Measurements from ENCODE around the gene MRPS24.

DNA sequence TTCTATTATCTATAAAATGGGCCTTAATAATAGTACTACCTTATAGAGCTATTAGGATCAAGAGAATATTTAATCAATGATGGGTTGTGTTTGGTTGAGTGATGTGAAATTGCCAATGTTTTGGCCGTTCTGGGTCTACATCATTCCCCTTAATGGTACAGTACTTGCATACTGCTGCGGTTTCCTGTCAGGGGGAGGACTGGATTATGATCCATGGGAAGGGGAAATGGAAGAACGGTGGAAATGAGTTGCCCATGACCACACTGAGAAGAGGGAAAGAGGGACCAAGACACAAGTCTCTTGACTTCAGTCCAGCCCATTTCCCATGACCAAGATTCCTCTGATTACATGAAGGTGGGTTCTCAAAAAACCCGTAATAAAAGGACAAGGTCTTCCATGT, 999 bp upstream of the MRPS24 start:
- no peak for TF ChIP-seq CTCF (IDR thresholded peaks at IDR 0.05)
- no peak for TF ChIP-seq ZNF263 (CRISPR knock-in tag; IDR thresholded peaks at IDR 0.05; ENCODE audit: low read depth)
- TF ChIP-seq, protein P1, sequence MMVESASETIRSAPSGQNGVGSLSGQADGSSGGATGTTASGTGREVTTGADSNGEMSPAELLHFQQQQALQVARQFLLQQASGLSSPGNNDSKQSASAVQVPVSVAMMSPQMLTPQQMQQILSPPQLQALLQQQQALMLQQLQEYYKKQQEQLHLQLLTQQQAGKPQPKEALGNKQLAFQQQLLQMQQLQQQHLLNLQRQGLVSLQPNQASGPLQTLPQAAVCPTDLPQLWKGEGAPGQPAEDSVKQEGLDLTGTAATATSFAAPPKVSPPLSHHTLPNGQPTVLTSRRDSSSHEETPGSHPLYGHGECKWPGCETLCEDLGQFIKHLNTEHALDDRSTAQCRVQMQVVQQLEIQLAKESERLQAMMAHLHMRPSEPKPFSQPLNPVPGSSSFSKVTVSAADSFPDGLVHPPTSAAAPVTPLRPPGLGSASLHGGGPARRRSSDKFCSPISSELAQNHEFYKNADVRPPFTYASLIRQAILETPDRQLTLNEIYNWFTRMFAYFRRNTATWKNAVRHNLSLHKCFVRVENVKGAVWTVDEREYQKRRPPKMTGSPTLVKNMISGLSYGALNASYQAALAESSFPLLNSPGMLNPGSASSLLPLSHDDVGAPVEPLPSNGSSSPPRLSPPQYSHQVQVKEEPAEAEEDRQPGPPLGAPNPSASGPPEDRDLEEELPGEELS (CRISPR knock-in tag; IDR thresholded peaks at IDR 0.05): no peak
- no peak for TF ChIP-seq TEAD4 (CRISPR knock-in tag; IDR thresholded peaks at IDR 0.05)
- no peak for TF ChIP-seq NR1H2 (CRISPR knock-in tag; IDR thresholded peaks at IDR 0.05)
- no peak for TF ChIP-seq RELA (CRISPR knock-in tag; IDR thresholded peaks at IDR 0.05; ENCODE audit: borderline replicate concordance)
- TF ChIP-seq E2F5 (CRISPR knock-in tag; IDR thresholded peaks at IDR 0.05): no peak
- no peak for TF ChIP-seq NR2C2 (CRISPR knock-in tag; IDR thresholded peaks at IDR 0.05)
- no peak for TF ChIP-seq JUN (CRISPR knock-in tag; IDR thresholded peaks at IDR 0.05)
- TF ChIP-seq SP1 (CRISPR knock-in tag; conservative IDR thresholded peaks at IDR 0.05): no peak
- no peak for TF ChIP-seq ESRRA (CRISPR knock-in tag; IDR thresholded peaks at IDR 0.05; ENCODE audit: borderline replicate concordance)
- no peak for TF ChIP-seq NR3C1 (CRISPR knock-in tag; conservative IDR thresholded peaks at IDR 0.05; ENCODE audit: low read depth)

Data from WTC11 (cell line).